B cell (primary cell): ENCODE results near the gene TMEM145. TPM values are rescaled to one million over a fixed set of nuclear protein-coding genes. Genes with fewer than 3 reads are reported as not detected.

Experiments
- ATAC-seq: fragments of 200-7000 bp; cut with Tn5 transposase; one replicate; pipeline ENCODE4 v1.10.0; 2021; ENCODE audit warnings: low read depth, mild to moderate bottlenecking, moderate number of reproducible peaks, moderate library complexity
- CTCF ChIA-PET: fragments of 350-600 bp; sonication (Branson Sonifier 250); formaldehyde crosslinking; loops from one replicate; lab custom pipeline; 2021; ENCODE audit warnings: antibody characterized with exemption, inconsistent platforms; lab: Charles Lee
- POLR2A ChIA-PET: fragments of 350-600 bp; sonication (Branson Sonifier 250); formaldehyde crosslinking; loops from one replicate; lab custom pipeline; 2021; ENCODE audit warnings: antibody characterized with exemption; lab: Charles Lee
- DNase-seq: peaks from one replicate; pipeline ENCODE4 v3.0.0; 2013
- H2AFZ ChIP-seq: 2 replicates; pipeline ENCODE4 v1.6.1; 2012; ENCODE audit warnings: mild to moderate bottlenecking, low read depth, low read length; ENCODE audit not compliant: insufficient read depth, poor library complexity, severe bottlenecking
- H3K27ac ChIP-seq, 2 donors: 1 replicate in 1 of 2; 2 replicates in 1 of 2; pipeline ENCODE4 v1.5.1; 2012 to 2013; ENCODE audit warnings: low read length in 2 of 2, mild to moderate bottlenecking in 2 of 2, moderate library complexity in 1 of 2
- H3K27me3 ChIP-seq, 4 experiments: fragments of 200-600 bp in 1 of 4; sonication (generic) in 1 of 4; replicated peaks in 1 of 4; 1 replicate in 2 of 4; 2 replicates in 2 of 4; pipeline versions ENCODE4 v1.6.1 to v1.7.0; 2013 to 2016; ENCODE audit warnings: low read length in 3 of 4, mild to moderate bottlenecking in 2 of 4, mixed read lengths in 1 of 4, moderate library complexity in 1 of 4; ENCODE audit not compliant: insufficient read depth in 4 of 4, control insufficient read depth in 3 of 4; ENCODE audit errors: control extremely low read depth in 1 of 4
- H3K36me3 ChIP-seq, 2 experiments: replicated peaks in 1 of 2; 1 replicate in 1 of 2; 2 replicates in 1 of 2; pipeline versions ENCODE4 v1.6.1 to v1.7.1; 2013; ENCODE audit warnings: low read length in 1 of 2; ENCODE audit not compliant: insufficient read depth in 2 of 2, control insufficient read depth in 1 of 2; ENCODE audit errors: control extremely low read depth in 1 of 2, extremely low read depth in 1 of 2
- H3K4me1 ChIP-seq, 2 donors: fragments of 200-600 bp in 1 of 2; sonication (generic) in 1 of 2; 1 replicate in 1 of 2; 2 replicates in 1 of 2; pipeline versions ENCODE4 v1.5.1 to v1.6.1; 2013 to 2017; ENCODE audit warnings: low read length in 2 of 2; ENCODE audit not compliant: control insufficient read depth in 2 of 2, insufficient read depth in 2 of 2
- H3K4me2 ChIP-seq: replicated peaks from 2 replicates; pipeline ENCODE3; 2012; ENCODE audit warnings: mild to moderate bottlenecking, low read depth, low read length; ENCODE audit not compliant: poor library complexity, severe bottlenecking
- H3K4me3 ChIP-seq, 5 experiments: fragments of 200-600 bp in 1 of 5; sonication (generic) in 1 of 5; 1 replicate in 3 of 5; 2 replicates in 2 of 5; pipeline versions ENCODE4 v1.5.1 to v1.7.0; 2011 to 2016; ENCODE audit warnings: low read length in 4 of 5, mild to moderate bottlenecking in 4 of 5, low read depth in 2 of 5, control low read depth in 1 of 5, moderate library complexity in 1 of 5; ENCODE audit not compliant: insufficient read depth in 1 of 5; ENCODE audit errors: control extremely low read depth in 1 of 5, extremely low read depth in 1 of 5
- H3K79me2 ChIP-seq: fragments of 200-600 bp; sonication (generic); one replicate; pipeline ENCODE4 v1.6.0; 2016; ENCODE audit warnings: low read length; ENCODE audit not compliant: control insufficient read depth, insufficient read depth
- H3K9ac ChIP-seq: fragments of 200-600 bp; sonication (generic); 2 replicates; pipeline ENCODE4 v1.6.1; 2017; ENCODE audit warnings: mild to moderate bottlenecking, low read length, moderate library complexity
- H3K9me3 ChIP-seq, 3 donors: one replicate each; pipeline versions ENCODE4 v1.6.1 to v1.7.1; 2013; ENCODE audit warnings: low read length in 2 of 3; ENCODE audit not compliant: control insufficient read depth in 2 of 3, insufficient read depth in 1 of 3; ENCODE audit errors: control extremely low read depth in 1 of 3
- H4K20me1 ChIP-seq: 2 replicates; pipeline ENCODE4 v1.6.0; 2012; ENCODE audit warnings: mild to moderate bottlenecking, low read length; ENCODE audit not compliant: insufficient read depth, control insufficient read depth, poor library complexity, severe bottlenecking
- H3K27ac Mint-ChIP-seq: one replicate; pipeline ENCODE4 v1.8.0; 2021; ENCODE audit warnings: mixed read lengths
- H3K27me3 Mint-ChIP-seq: one replicate; pipeline ENCODE4 v1.8.0; 2021; ENCODE audit warnings: mixed read lengths
- H3K4me1 Mint-ChIP-seq: one replicate; pipeline ENCODE4 v1.8.0; 2021; ENCODE audit warnings: mixed read lengths
- H3K4me3 Mint-ChIP-seq: one replicate; pipeline ENCODE4 v1.8.0; 2021; ENCODE audit warnings: mixed read lengths
- H3K9me3 Mint-ChIP-seq: one replicate; pipeline ENCODE4 v1.8.0; 2022; ENCODE audit warnings: mixed read lengths; ENCODE audit not compliant: insufficient read depth
- EZH2 ChIP-seq: IDR thresholded peaks from 2 replicates; pipeline ENCODE4 v1.6.1; 2012; ENCODE audit warnings: borderline replicate concordance, low read depth, mild to moderate bottlenecking, moderate library complexity, low read length; ENCODE audit not compliant: insufficient read depth, poor library complexity, severe bottlenecking
- WGBS: methylation state at CpG from one replicate; pipeline ENCODE4 v1.1.5; 2013; ENCODE audit warnings: missing lambda C conversion rate; ENCODE audit not compliant: insufficient coverage; 5-methylcytosine and 5-hydroxymethylcytosine counted together
- intact Hi-C: fragments of 100-400 bp; cut with micrococcal nuclease; formaldehyde crosslinking; loops from one replicate; pipeline ENCODE4 v1.10.0; 2022
- polyA plus RNA-seq: library from polyadenylated mRNA; depleted of rRNA; stranded (reverse); fragments of >200 nt; gene quantifications from 2 replicates; pipeline ENCODE4 v1.2.3, GENCODE V29; 2012
- total RNA-seq, 2 donors: library from RNA; stranded (reverse); fragments of 120-200 nt in 1 of 2; gene quantifications; 1 replicate in 1 of 2; 2 replicates in 1 of 2; pipeline versions ENCODE4 v1.2.3 to v1.2.4, GENCODE V29; 2013 to 2022
- TF ChIP-seq, protein P1 (sequence below): fragments of 200-600 bp; IDR thresholded peaks from one replicate; pipeline ENCODE4 v1.8.0; 2022; ENCODE audit warnings: antibody characterized with exemption, mild to moderate bottlenecking

TMEM145 gene
- total and polyA plus RNA-seq, 2 donors (not counting 1 experiment from before 2014, with no cell fraction given) = not detected

DNA sequence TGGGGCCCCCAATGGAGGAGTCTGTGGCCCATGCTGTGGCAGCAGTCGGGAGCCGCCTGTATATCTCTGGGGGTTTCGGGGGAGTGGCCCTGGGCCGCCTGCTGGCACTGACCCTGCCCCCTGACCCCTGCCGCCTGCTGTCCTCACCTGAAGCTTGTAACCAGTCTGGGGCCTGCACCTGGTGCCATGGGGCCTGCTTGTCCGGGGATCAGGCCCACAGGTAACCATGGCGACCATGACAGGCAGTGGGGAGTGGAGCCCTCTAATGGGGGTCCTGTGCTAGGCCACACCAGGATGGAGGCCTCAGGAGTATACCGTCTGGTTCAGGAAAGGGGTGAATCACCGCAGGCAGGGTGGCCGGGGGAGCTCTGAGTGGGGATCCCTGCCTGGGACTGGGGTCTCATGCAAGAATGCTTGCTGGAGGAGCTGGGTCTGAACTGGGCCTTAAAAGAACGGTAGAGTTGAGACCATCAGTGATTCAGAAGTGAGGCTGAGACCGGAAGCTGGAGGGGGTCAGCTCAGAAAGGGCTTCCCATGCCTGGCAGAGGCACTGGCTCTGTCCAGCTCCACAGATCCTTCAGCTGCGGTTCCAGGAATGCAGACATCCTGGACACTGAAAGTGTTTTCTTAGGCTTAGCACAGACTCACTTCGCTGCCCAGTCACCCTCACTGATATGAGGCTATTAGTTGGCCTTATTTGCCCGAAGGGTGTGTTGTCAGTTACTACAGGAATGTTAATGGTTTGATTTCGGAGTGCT lies 47.9 kb downstream of the TMEM145 start:
- no peak for DNase-seq
- TF ChIP-seq EZH2 = no peak
- TF ChIP-seq, protein P1, sequence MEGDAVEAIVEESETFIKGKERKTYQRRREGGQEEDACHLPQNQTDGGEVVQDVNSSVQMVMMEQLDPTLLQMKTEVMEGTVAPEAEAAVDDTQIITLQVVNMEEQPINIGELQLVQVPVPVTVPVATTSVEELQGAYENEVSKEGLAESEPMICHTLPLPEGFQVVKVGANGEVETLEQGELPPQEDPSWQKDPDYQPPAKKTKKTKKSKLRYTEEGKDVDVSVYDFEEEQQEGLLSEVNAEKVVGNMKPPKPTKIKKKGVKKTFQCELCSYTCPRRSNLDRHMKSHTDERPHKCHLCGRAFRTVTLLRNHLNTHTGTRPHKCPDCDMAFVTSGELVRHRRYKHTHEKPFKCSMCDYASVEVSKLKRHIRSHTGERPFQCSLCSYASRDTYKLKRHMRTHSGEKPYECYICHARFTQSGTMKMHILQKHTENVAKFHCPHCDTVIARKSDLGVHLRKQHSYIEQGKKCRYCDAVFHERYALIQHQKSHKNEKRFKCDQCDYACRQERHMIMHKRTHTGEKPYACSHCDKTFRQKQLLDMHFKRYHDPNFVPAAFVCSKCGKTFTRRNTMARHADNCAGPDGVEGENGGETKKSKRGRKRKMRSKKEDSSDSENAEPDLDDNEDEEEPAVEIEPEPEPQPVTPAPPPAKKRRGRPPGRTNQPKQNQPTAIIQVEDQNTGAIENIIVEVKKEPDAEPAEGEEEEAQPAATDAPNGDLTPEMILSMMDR = no peak
- Histone ChIP-seq H3K4me2 (no peak overlapping the region), H3K4me3 (no peak overlapping the region), H4K20me1 (no peaks in the 10 kb centered on the region), H3K9ac (no peak overlapping the region), H3K9me3 (peaks cover 0 to 9% (median 7%) of the 10 kb centered on the region in 3 donors), H2AFZ (no peak overlapping the region), H3K79me2 (no peaks in the 10 kb centered on the region), H3K36me3 (peaks cover 0 to 8% of the 10 kb centered on the region in 2 experiments), H3K27me3 (no peaks in the 10 kb centered on the region), H3K27ac (no peak overlapping the region), H3K4me1 (peaks cover 31 to 37% of the 10 kb centered on the region in 2 donors)
- no peaks in the 10 kb centered on the region for H3K27me3 Mint-ChIP-seq
- peaks cover 35% of the 10 kb centered on the region for H3K4me1 Mint-ChIP-seq
- H3K9me3 Mint-ChIP-seq = no peaks in the 10 kb centered on the region
- no peak for ATAC-seq
- WGBS = 93% methylated on average over 15 of the region's 16 CpGs
- H3K4me3 Mint-ChIP-seq = no peak overlapping the region
- peak overlapping the region; percentile 84 for H3K27ac Mint-ChIP-seq
- CTCF ChIA-PET = interaction anchor here (0.6 kb wide), 1 partner anchor 78 kb away, joined by 3 read pairs; no protein-coding TSS in a partner anchor
- intact Hi-C loops = no loop called here
- POLR2A ChIA-PET = interaction anchor here (0.7 kb wide), 1 partner anchor 18 kb away, joined by 4 read pairs; no protein-coding TSS in a partner anchor

DNA sequence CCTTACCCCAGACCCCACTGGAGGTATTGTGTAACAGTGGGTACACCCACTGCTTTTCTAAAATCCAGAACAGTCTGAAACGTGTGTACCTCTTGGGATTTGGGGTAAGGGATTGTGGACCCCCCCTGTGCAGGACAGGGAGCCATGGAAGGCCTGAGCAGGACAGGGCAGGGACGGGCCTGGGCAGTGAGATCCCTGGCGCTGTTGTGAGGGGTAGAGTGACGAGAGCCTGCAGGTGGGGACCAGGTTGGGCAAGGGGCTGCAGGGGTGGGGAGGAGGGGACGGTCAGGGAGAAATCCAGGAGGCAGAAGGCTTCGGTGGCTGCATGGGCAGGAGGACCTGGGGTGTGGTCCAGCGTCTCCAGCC lies 48.4 kb downstream of the TMEM145 start:
- ATAC-seq (no peak), DNase-seq (no peak)
- no peak for TF ChIP-seq EZH2
- TF ChIP-seq, protein P1 = no peak
- Histone ChIP-seq H3K36me3 (peaks cover 0 to 7% of the 10 kb centered on the region in 2 experiments), H3K4me2 (no peak overlapping the region), H3K9me3 (peaks cover 0 to 9% (median 7%) of the 10 kb centered on the region in 3 donors), H2AFZ (no peak overlapping the region), H3K79me2 (no peaks in the 10 kb centered on the region), H4K20me1 (no peaks in the 10 kb centered on the region), H3K4me3 (no peak overlapping the region), H3K27me3 (no peaks in the 10 kb centered on the region), H3K27ac (no peak overlapping the region), H3K4me1 (peaks cover 36 to 43% of the 10 kb centered on the region in 2 donors), H3K9ac (no peak overlapping the region)
- intact Hi-C loops = no loop called here
- ChIA-PET POLR2A (interaction anchor here (0.7 kb wide), 1 partner anchor 18 kb away, joined by 4 read pairs; no protein-coding TSS in a partner anchor), CTCF (interaction anchor here (0.6 kb wide), 1 partner anchor 77 kb away, joined by 3 read pairs; no protein-coding TSS in a partner anchor)
- H3K4me1 Mint-ChIP-seq = peaks cover 39% of the 10 kb centered on the region
- WGBS = 95% methylated on average over 7 of the region's 7 CpGs
- H3K27me3 Mint-ChIP-seq = no peaks in the 10 kb centered on the region
- H3K9me3 Mint-ChIP-seq = no peaks in the 10 kb centered on the region
- no peak overlapping the region for H3K4me3 Mint-ChIP-seq
- H3K27ac Mint-ChIP-seq = peak overlapping the region; percentile 84
